ENCODE results near the gene ABLIM1. TPM values are rescaled to one million over a fixed set of nuclear protein-coding genes. Genes with fewer than 3 reads are reported as not detected.

Gene ABLIM1
- total and polyA plus RNA-seq, 2 of the 4 experiments (the other 2 are of a cell fraction) = 7.7 to 9.9 TPM

DNA sequence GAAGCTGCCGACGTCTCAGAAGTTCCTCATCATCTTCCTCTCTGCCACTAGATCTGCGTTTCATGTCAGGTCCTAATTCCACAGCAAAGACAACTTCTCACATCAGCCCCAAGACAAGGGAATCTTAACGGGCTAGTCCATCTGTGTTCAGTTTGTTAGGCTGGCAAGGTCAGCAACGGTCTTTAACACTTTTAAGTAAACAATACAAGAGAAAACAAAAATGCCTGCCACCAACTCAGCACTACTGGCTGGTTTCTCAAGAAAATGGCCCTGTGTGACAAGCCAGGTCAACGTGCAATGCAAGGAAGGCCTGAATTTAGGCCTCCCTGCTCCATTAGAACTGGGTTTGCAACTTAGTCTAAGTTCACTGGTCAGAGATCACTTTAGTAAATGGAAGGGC, 212.7 kb downstream of the ABLIM1 start:
- Histone ChIP-seq H4K5ac (ENCODE audit: low read depth, low read length) (no peak overlapping the region), H2AK9ac (replicated peaks; ENCODE audit: low read depth, low read length, poor library complexity) (no peak overlapping the region), H2AFZ (replicated peaks; ENCODE audit: low read length, poor library complexity) (no peak overlapping the region), H3K79me1 (ENCODE audit: low read depth in 1 of 2, low read length in 2 of 2) (no peaks in the 10 kb centered on the region), H2AK5ac (ENCODE audit: low read depth, low read length) (no peak overlapping the region), H4K20me1 (ENCODE audit: insufficient read depth, low read length) (no peaks in the 10 kb centered on the region), H3K36me3 (ENCODE audit: control insufficient read depth, insufficient read depth, low read length) (no peaks in the 10 kb centered on the region), H4K8ac (ENCODE audit: low read depth in 2 of 2, low read length in 2 of 2) (no peak overlapping the region), H3K4me1 (ENCODE audit: control insufficient read depth, insufficient read depth, low read length) (no peaks in the 10 kb centered on the region), H3K4me3 (ENCODE audit: insufficient read depth, low read depth, low read length) (no peak overlapping the region), H3K14ac (replicated peaks; ENCODE audit: low read depth, low read length) (no peak overlapping the region), H3K18ac (ENCODE audit: low read depth, low read length) (no peak overlapping the region), H2BK15ac (ENCODE audit: low read depth, low read length) (no peak overlapping the region), H3K56ac (ENCODE audit: extremely low read depth, insufficient read depth, low read length) (no peak overlapping the region), H2BK120ac (ENCODE audit: low read depth, low read length) (no peak overlapping the region), H3K27ac (ENCODE audit: insufficient read depth, low read length) (no peak overlapping the region), H2BK5ac (ENCODE audit: low read depth, low read length, poor library complexity, severe bottlenecking) (no peak overlapping the region), H3K9me1 (ENCODE audit: insufficient read depth, low read length) (peaks cover 3% of the 10 kb centered on the region; the same call in 1 of the 2 replicates), H2BK20ac (ENCODE audit: low read depth, low read length) (no peak overlapping the region), H4K91ac (ENCODE audit: insufficient read depth, low read depth, low read length) (no peak overlapping the region), H3K27me3 (ENCODE audit: control insufficient read depth, insufficient read depth, low read length) (no peaks in the 10 kb centered on the region; the same call in 1 of the 2 replicates), H3K4ac (ENCODE audit: low read depth, low read length) (no peak overlapping the region), H3K9ac (ENCODE audit: low read depth, low read length) (no peak overlapping the region), H3K23ac (ENCODE audit: low read depth, low read length) (no peak overlapping the region), H3K4me2 (ENCODE audit: low read depth, low read length) (no peak overlapping the region), H3K9me3 (ENCODE audit: control insufficient read depth, insufficient read depth, low read length) (no peaks in the 10 kb centered on the region)
- dilution Hi-C loops (cut with HindIII; ENCODE audit: low sequenced_read_pairs, unreplicated experiment) = no loop called here
- BruUV-seq (replicated peaks) = no TSS peak
- no peak for ATAC-seq (ENCODE audit: low read depth)
- WGBS, 2 experiments (ENCODE audit: extremely low coverage in 2 of 2, insufficient read length in 1 of 2) = 83% methylated on average over 2 of the region's 6 CpGs; no CpG with 5 or more reads in 1 of the 2 experiments
- DNase-seq = no peak
- ChIA-PET CTCF (no interaction called here), POLR2A (ENCODE audit: unreplicated experiment) (no interaction called here)
- in situ Hi-C loops (cut with MboI; ENCODE audit: low sequenced_read_pairs) = no loop called here
- intact Hi-C loops (cut with micrococcal nuclease) = no loop called here
- no peak for TF ChIP-seq CHD1 (IDR thresholded peaks at IDR 0.05; ENCODE audit: low read depth, low read length)
- no peak for TF ChIP-seq USF2 (IDR thresholded peaks at IDR 0.05; ENCODE audit: low read depth, low read length)
- no peak for TF ChIP-seq RFX5 (IDR thresholded peaks at IDR 0.05; ENCODE audit: low read depth, low read length)
- TF ChIP-seq RAD21 (IDR thresholded peaks at IDR 0.05; ENCODE audit: low read length) = no peak
- TF ChIP-seq, protein P1, sequence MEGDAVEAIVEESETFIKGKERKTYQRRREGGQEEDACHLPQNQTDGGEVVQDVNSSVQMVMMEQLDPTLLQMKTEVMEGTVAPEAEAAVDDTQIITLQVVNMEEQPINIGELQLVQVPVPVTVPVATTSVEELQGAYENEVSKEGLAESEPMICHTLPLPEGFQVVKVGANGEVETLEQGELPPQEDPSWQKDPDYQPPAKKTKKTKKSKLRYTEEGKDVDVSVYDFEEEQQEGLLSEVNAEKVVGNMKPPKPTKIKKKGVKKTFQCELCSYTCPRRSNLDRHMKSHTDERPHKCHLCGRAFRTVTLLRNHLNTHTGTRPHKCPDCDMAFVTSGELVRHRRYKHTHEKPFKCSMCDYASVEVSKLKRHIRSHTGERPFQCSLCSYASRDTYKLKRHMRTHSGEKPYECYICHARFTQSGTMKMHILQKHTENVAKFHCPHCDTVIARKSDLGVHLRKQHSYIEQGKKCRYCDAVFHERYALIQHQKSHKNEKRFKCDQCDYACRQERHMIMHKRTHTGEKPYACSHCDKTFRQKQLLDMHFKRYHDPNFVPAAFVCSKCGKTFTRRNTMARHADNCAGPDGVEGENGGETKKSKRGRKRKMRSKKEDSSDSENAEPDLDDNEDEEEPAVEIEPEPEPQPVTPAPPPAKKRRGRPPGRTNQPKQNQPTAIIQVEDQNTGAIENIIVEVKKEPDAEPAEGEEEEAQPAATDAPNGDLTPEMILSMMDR (conservative IDR thresholded peaks at IDR 0.05; ENCODE audit: low read depth, low read length) = no peak
- TF ChIP-seq SMC3 (IDR thresholded peaks at IDR 0.05; ENCODE audit: low read depth, low read length) = no peak
- no peak for TF ChIP-seq CEBPB (IDR thresholded peaks at IDR 0.05; ENCODE audit: low read depth, low read length)
- no peak for TF ChIP-seq POLR2A (IDR thresholded peaks at IDR 0.05; ENCODE audit: low read depth, low read length)
- TF ChIP-seq BHLHE40 (IDR thresholded peaks at IDR 0.05; ENCODE audit: low read depth, low read length) = no peak
- no peak for TF ChIP-seq MAZ (IDR thresholded peaks at IDR 0.05; ENCODE audit: borderline replicate concordance, low read depth, low read length)
- TF ChIP-seq MXI1 (IDR thresholded peaks at IDR 0.05; ENCODE audit: borderline replicate concordance, low read depth, low read length) = no peak
- no peak for TF ChIP-seq RCOR1 (IDR thresholded peaks at IDR 0.05; ENCODE audit: insufficient replicate concordance, low read length)
- TF ChIP-seq, protein P2, sequence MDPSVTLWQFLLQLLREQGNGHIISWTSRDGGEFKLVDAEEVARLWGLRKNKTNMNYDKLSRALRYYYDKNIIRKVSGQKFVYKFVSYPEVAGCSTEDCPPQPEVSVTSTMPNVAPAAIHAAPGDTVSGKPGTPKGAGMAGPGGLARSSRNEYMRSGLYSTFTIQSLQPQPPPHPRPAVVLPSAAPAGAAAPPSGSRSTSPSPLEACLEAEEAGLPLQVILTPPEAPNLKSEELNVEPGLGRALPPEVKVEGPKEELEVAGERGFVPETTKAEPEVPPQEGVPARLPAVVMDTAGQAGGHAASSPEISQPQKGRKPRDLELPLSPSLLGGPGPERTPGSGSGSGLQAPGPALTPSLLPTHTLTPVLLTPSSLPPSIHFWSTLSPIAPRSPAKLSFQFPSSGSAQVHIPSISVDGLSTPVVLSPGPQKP (IDR thresholded peaks at IDR 0.05; ENCODE audit: borderline replicate concordance, low read depth, low read length) = no peak
- no peak for TF ChIP-seq FOS (IDR thresholded peaks at IDR 0.05; ENCODE audit: low read depth, low read length)
- TF ChIP-seq MAFK (IDR thresholded peaks at IDR 0.05; ENCODE audit: low read depth, low read length) = no peak
- no peak for TF ChIP-seq NFE2L2 (IDR thresholded peaks at IDR 0.05; ENCODE audit: low read depth, low read length)

Data from IMR-90 (cell line).